GM23338 (cell line): ENCODE measurements around the gene KIF22. TPM values are rescaled to one million over a fixed set of nuclear protein-coding genes. Genes with fewer than 3 reads are reported as not detected.

Experiments used
- ATAC-seq: fragments of 200-7000 bp; cut with Tn5 transposase; 3 replicates; pipeline ENCODE4 v1.9.1; 2020
- DNase-seq: peaks from one replicate; pipeline ENCODE4 v3.0.0-alpha.2; 2015; ENCODE audit warnings: low spot score
- H2AFZ ChIP-seq: fragments of 200-600 bp; sonication (generic); 2 replicates; pipeline ENCODE4 v1.8.0; 2016; ENCODE audit warnings: antibody characterized with exemption, mild to moderate bottlenecking, moderate library complexity
- H3F3A ChIP-seq: fragments of 200-600 bp; sonication (generic); replicated peaks from 2 replicates; pipeline ENCODE4 v1.8.0; 2017; ENCODE audit warnings: antibody characterized with exemption, mixed run types, low read depth
- H3K27ac ChIP-seq: fragments of 200-600 bp; sonication (generic); 2 replicates; pipeline ENCODE4 v1.6.1; 2016; ENCODE audit warnings: low read depth
- H3K27me3 ChIP-seq: fragments of 200-600 bp; sonication (generic); 2 replicates; pipeline ENCODE4 v1.8.0; 2016; ENCODE audit warnings: mild to moderate bottlenecking, mixed run types, moderate library complexity; ENCODE audit not compliant: insufficient read depth
- H3K36me3 ChIP-seq: fragments of 200-600 bp; sonication (generic); 2 replicates; pipeline ENCODE4 v1.8.0; 2016; ENCODE audit warnings: mild to moderate bottlenecking; ENCODE audit not compliant: insufficient read depth
- H3K4me1 ChIP-seq: fragments of 200-600 bp; sonication (generic); 2 replicates; pipeline ENCODE4 v1.8.0; 2016; ENCODE audit warnings: mild to moderate bottlenecking, moderate library complexity; ENCODE audit not compliant: insufficient read depth
- H3K4me2 ChIP-seq: fragments of 200-600 bp; sonication (generic); 2 replicates; pipeline ENCODE4 v1.7.1; 2017; ENCODE audit warnings: mixed run types
- H3K4me3 ChIP-seq: fragments of 200-600 bp; sonication (generic); 2 replicates; pipeline ENCODE4 v1.6.1; 2016; ENCODE audit warnings: mixed run types
- H3K79me2 ChIP-seq: fragments of 200-600 bp; sonication (generic); replicated peaks from 2 replicates; pipeline ENCODE4 v1.8.0; 2017; ENCODE audit warnings: mild to moderate bottlenecking; ENCODE audit not compliant: insufficient read depth
- H3K9me2 ChIP-seq: fragments of 200-600 bp; sonication (generic); 2 replicates; pipeline ENCODE4 v1.8.0; 2017; ENCODE audit not compliant: insufficient read depth
- H4K20me1 ChIP-seq: fragments of 200-600 bp; sonication (generic); replicated peaks from 2 replicates; pipeline ENCODE4 v1.8.0; 2017; ENCODE audit warnings: mild to moderate bottlenecking; ENCODE audit not compliant: insufficient read depth
- H3K27ac Mint-ChIP-seq: 2 replicates; pipeline ENCODE4 v1.8.0; 2020; ENCODE audit warnings: inconsistent platforms, mild to moderate bottlenecking, moderate library complexity, mixed read lengths
- H3K27me3 Mint-ChIP-seq: 3 replicates; pipeline ENCODE4 v1.8.0; 2022; ENCODE audit warnings: low read depth, mild to moderate bottlenecking, moderate library complexity, mixed read lengths, inconsistent platforms; ENCODE audit not compliant: insufficient read depth, poor library complexity
- H3K36me3 Mint-ChIP-seq: 3 replicates; pipeline ENCODE4 v1.8.0; 2021; ENCODE audit warnings: low read depth, mild to moderate bottlenecking, inconsistent platforms, moderate library complexity, mixed read lengths
- H3K4me1 Mint-ChIP-seq: 3 replicates; pipeline ENCODE4 v1.8.0; 2020; ENCODE audit warnings: mild to moderate bottlenecking, inconsistent platforms, mixed read lengths
- H3K4me3 Mint-ChIP-seq: 3 replicates; pipeline ENCODE4 v1.8.0; 2021; ENCODE audit warnings: moderate library complexity, mild to moderate bottlenecking, inconsistent platforms, mixed read lengths
- H3K9me3 Mint-ChIP-seq: 3 replicates; pipeline ENCODE4 v1.8.0; 2020; ENCODE audit warnings: moderate library complexity, mild to moderate bottlenecking, inconsistent platforms, mixed read lengths
- CREB1 ChIP-seq: fragments of 250-450 bp; sonication (Bioruptor Pico); IDR thresholded peaks from 2 replicates; pipeline ENCODE4 v1.5.0; 2020; ENCODE audit warnings: low read depth, mild to moderate bottlenecking, moderate library complexity
- CTCF ChIP-seq, 2 experiments: fragments of 200-600 bp in 1 of 2; sonication (generic) in 1 of 2; conservative IDR thresholded peaks; 2 replicates each; pipeline versions ENCODE4 v1.5.1 to v1.6.1; 2016 to 2017; ENCODE audit warnings: antibody characterized with exemption in 2 of 2, low read depth in 2 of 2, mild to moderate bottlenecking in 2 of 2, moderate library complexity in 1 of 2
- EZH2 ChIP-seq: fragments of 200-600 bp; sonication (generic); IDR thresholded peaks from one replicate; pipeline ENCODE4 v1.8.0; 2017; ENCODE audit warnings: antibody characterized with exemption, mild to moderate bottlenecking, low read depth; ENCODE audit not compliant: unreplicated experiment
- JUNB ChIP-seq: IDR thresholded peaks from one replicate; pipeline ENCODE4 v1.6.1; 2016; ENCODE audit warnings: antibody characterized with exemption; ENCODE audit not compliant: unreplicated experiment
- NANOG ChIP-seq: IDR thresholded peaks from 2 replicates; pipeline ENCODE4 v1.6.1; 2016; ENCODE audit warnings: antibody characterized with exemption, borderline replicate concordance
- POLR2AphosphoS5 ChIP-seq: IDR thresholded peaks from 2 replicates; pipeline ENCODE4 v1.6.1; 2016; ENCODE audit warnings: antibody characterized with exemption, low read depth
- REST ChIP-seq: IDR thresholded peaks from one replicate; pipeline ENCODE4 v1.6.1; 2018; ENCODE audit warnings: antibody characterized with exemption; ENCODE audit not compliant: unreplicated experiment
- ZNF114 ChIP-seq: fragments of 250-450 bp; sonication (Bioruptor Pico); IDR thresholded peaks from 2 replicates; pipeline ENCODE4 v1.5.0; 2020; ENCODE audit warnings: mild to moderate bottlenecking, moderate library complexity
- ZNF462 ChIP-seq: fragments of 250-450 bp; sonication (Bioruptor Pico); IDR thresholded peaks from 2 replicates; pipeline ENCODE4 v1.5.0; 2020; ENCODE audit warnings: mild to moderate bottlenecking, moderate library complexity
- polyA plus RNA-seq: library from polyadenylated mRNA; unstranded; fragments of >200 nt; fragmentation: Nextera tagmentation; extraction: Ambion mirVana; gene quantifications from 2 replicates; pipeline ENCODE4 v1.2.1, GENCODE V29; 2016
- total RNA-seq: library from RNA; depleted of rRNA; stranded (reverse); fragments of >200 nt; shearing (Covaris generic); gene quantifications from 2 replicates; pipeline ENCODE4 v1.2.3, GENCODE V29; 2014

Gene KIF22
- total and polyA plus RNA-seq, 2 experiments from 2014 or later: 110 to 192 TPM

DNA sequence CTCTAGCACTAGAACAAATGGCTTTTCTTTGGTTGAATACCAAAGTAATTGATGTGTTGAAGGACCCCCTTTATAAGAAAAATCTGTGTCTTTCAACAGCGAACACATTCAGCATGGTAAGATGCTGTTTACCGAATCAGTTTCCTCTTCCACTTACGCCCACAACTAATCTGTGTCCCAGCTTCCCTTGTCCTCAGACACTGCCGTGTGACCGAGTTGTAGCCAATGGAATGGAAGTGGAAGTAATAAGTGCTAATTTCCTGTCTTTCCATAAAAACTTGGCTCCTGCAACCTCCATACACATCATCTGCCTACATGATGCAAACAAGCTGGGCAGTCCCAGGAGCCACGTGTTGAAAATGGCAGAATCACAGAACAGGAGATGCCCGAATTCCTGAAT lies 62.1 kb downstream of the KIF22 start:
- Histone ChIP-seq H3K79me2 (no peaks in the 10 kb centered on the region), H3K9me2 (no peaks in the 10 kb centered on the region), H3K4me1 (no peaks in the 10 kb centered on the region), H3K27ac (no peak overlapping the region), H4K20me1 (no peaks in the 10 kb centered on the region), H3K36me3 (no peaks in the 10 kb centered on the region), H3F3A (0 out of 2 replicates have a peak, but pooled peaks cover 3% of the 10 kb centered on the region), H3K4me2 (no peak overlapping the region), H3K27me3 (no peaks in the 10 kb centered on the region), H2AFZ (no peak overlapping the region), H3K4me3 (no peak overlapping the region)
- peaks cover 9% of the 10 kb centered on the region for H3K27me3 Mint-ChIP-seq
- peaks cover 19% of the 10 kb centered on the region for H3K4me1 Mint-ChIP-seq
- no peak overlapping the region for H3K4me3 Mint-ChIP-seq
- no peaks in the 10 kb centered on the region; the same call in 2 of the 3 replicates for H3K36me3 Mint-ChIP-seq
- no peak for TF ChIP-seq REST
- ATAC-seq: no peak
- no peak overlapping the region for H3K27ac Mint-ChIP-seq
- no peak for DNase-seq
- H3K9me3 Mint-ChIP-seq: no peaks in the 10 kb centered on the region; the same call in 2 of the 3 replicates

DNA sequence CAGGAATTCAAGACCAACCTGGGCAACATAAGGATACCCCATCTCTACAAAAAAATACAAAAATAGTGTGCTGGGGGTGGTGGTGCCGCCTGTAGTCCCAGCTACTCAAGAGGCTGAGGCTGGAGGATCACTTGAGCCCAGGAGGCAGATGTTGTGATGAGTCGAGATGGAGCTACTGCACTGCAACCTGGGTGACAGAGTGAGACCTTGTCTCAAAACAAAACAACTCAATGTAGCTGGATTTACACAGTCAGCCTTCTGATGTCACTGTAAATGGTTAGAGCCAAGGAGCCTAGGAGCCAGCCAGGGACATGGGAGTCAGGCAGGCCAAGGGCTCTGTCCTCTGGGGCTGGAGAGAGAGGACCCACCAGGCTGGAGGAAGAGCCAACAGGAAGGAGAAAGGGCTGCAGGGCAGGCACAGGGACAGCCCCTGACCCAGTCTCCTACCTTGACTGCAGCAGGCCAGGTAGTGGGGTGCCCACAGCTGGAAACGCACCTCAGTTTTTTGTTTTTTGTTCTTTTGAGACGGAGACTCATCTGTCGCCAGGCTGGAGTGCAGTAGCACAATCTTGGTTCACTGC lies 64.1 kb downstream of the KIF22 start:
- Histone ChIP-seq H3F3A (0 out of 2 replicates have a peak, but pooled peaks cover 3% of the 10 kb centered on the region), H3K4me3 (no peak overlapping the region), H3K27me3 (no peaks in the 10 kb centered on the region), H3K36me3 (no peaks in the 10 kb centered on the region), H3K4me2 (no peak overlapping the region), H3K4me1 (no peaks in the 10 kb centered on the region), H3K79me2 (no peaks in the 10 kb centered on the region), H3K9me2 (no peaks in the 10 kb centered on the region), H3K27ac (no peak overlapping the region), H2AFZ (no peak overlapping the region), H4K20me1 (no peaks in the 10 kb centered on the region)
- peaks cover 12% of the 10 kb centered on the region for H3K4me1 Mint-ChIP-seq
- H3K36me3 Mint-ChIP-seq: peaks cover 15% of the 10 kb centered on the region
- H3K27me3 Mint-ChIP-seq: peaks cover 13% of the 10 kb centered on the region
- H3K27ac Mint-ChIP-seq: no peak overlapping the region
- ATAC-seq (peak; percentile 18; the same call in 1 of the 3 replicates), DNase-seq (no peak)
- no peak overlapping the region; the same call in 2 of the 3 replicates for H3K4me3 Mint-ChIP-seq
- H3K9me3 Mint-ChIP-seq: no peaks in the 10 kb centered on the region; the same call in 2 of the 3 replicates
- TF ChIP-seq JUNB: no peak
- no peak for TF ChIP-seq POLR2AphosphoS5
- no peak for TF ChIP-seq CTCF (conservative IDR thresholded peaks at IDR 0.05; ENCODE audit: low read depth in 2 of 2)
- TF ChIP-seq CREB1 (CRISPR knock-in tag): no peak
- no peak for TF ChIP-seq ZNF462 (CRISPR knock-in tag)
- TF ChIP-seq EZH2: no peak
- TF ChIP-seq ZNF114 (CRISPR knock-in tag): no peak
- TF ChIP-seq NANOG: no peak
